Lower leg skin (tissue), 4 donors: ENCODE results near the gene ANO9. TPM values are rescaled to one million over a fixed set of nuclear protein-coding genes. Genes with fewer than 3 reads are reported as not detected.

ENCODE experiments used
- DNase-seq, 2 donors: peaks; one replicate each; pipeline ENCODE4 v3.0.0-alpha.2; 2019; ENCODE audit warnings: low spot score in 2 of 2
- H3K4me3 ChIP-seq: fragments of 200-600 bp; sonication (generic); 2 replicates; pipeline ENCODE4 v1.5.1; 2017; ENCODE audit warnings: mild to moderate bottlenecking, low read depth; ENCODE audit not compliant: poor library complexity, severe bottlenecking
- CTCF ChIP-seq, 3 donors: fragments of 450-650 bp; IDR thresholded peaks; one replicate each; pipeline ENCODE4 v1.5.1; 2016; ENCODE audit warnings: antibody characterized with exemption in 3 of 3, mild to moderate bottlenecking in 3 of 3, moderate library complexity in 2 of 3
- POLR2A ChIP-seq, 2 donors: fragments of 450-650 bp; IDR thresholded peaks; one replicate each; pipeline ENCODE4 v1.6.1; 2016 to 2017; ENCODE audit warnings: antibody characterized with exemption in 2 of 2, mild to moderate bottlenecking in 1 of 2, moderate library complexity in 1 of 2
- WGBS, 2 donors: methylation state at CpG; one replicate each; pipeline ENCODE4 v1.1.5; 2018; 5-methylcytosine and 5-hydroxymethylcytosine counted together
- intact Hi-C: fragments of 100-400 bp; cut with DNase I; formaldehyde crosslinking; loops from one replicate; pipeline ENCODE4 v1.15.0; 2023; ENCODE audit warnings: low total_unique reads
- total RNA-seq, 4 donors: library from RNA; depleted of rRNA; stranded (reverse); fragments of >200 nt; gene quantifications; one replicate each; pipeline ENCODE4 v1.1.0, GENCODE V29; 2016

Gene ANO9
- total RNA-seq, 4 donors from 2014 or later = 55.7 to 116 (median 92.1) TPM

GRCh38 chr11:488992-489391 is 47.2 kb upstream of the ANO9 start:
- DNase-seq = no peak
- intact Hi-C loops = no loop called here
- no peak overlapping the region for H3K4me3 ChIP-seq
- TF ChIP-seq POLR2A (IDR thresholded peaks at IDR 0.05) = no peak
- TF ChIP-seq CTCF (IDR thresholded peaks at IDR 0.05) = no peak
- WGBS, 2 donors = 82 to 93% methylated on average over 18 to 19 of the region's 19 CpGs

GRCh38 chr11:488579-488978 is 46.8 kb upstream of the ANO9 start:
- H3K4me3 ChIP-seq = no peak overlapping the region
- no peak for DNase-seq
- intact Hi-C loops = no loop called here
- WGBS, 2 donors = 90 to 97% methylated on average over 12 to 19 of the region's 19 CpGs
- no peak for TF ChIP-seq CTCF (IDR thresholded peaks at IDR 0.05)
- no peak for TF ChIP-seq POLR2A (IDR thresholded peaks at IDR 0.05)

GRCh38 chr11:488062-488461 is 46.3 kb upstream of the ANO9 start:
- intact Hi-C loops = no loop called here

GRCh38 chr11:487571-488021 is 45.8 kb upstream of the ANO9 start:
- H3K4me3 ChIP-seq = no peak overlapping the region
- TF ChIP-seq POLR2A (IDR thresholded peaks at IDR 0.05) = no peak
- no peak for TF ChIP-seq CTCF (IDR thresholded peaks at IDR 0.05)
- no peak for DNase-seq
- intact Hi-C loops = no loop called here
- WGBS, 2 donors = 75 to 76% methylated on average over 20 to 21 of the region's 22 CpGs

More at GRCh38 chr11:488062-488461, 46.3 kb upstream of the ANO9 start:
- H3K4me3 ChIP-seq = no peak overlapping the region
- no peak for TF ChIP-seq POLR2A (IDR thresholded peaks at IDR 0.05)
- no peak for TF ChIP-seq CTCF (IDR thresholded peaks at IDR 0.05)
- WGBS, 2 donors = 68 to 84% methylated on average over 14 to 25 of the region's 25 CpGs
- DNase-seq = no peak

GRCh38 chr11:486189-486588 is 44.4 kb upstream of the ANO9 start:
- intact Hi-C loops = no loop called here
- DNase-seq = no peak
- no peak overlapping the region for H3K4me3 ChIP-seq
- 83% methylated on average over 20 to 23 of the region's 23 CpGs for WGBS, 2 donors
- TF ChIP-seq POLR2A (IDR thresholded peaks at IDR 0.05) = no peak
- no peak for TF ChIP-seq CTCF (IDR thresholded peaks at IDR 0.05)

- 97 to 98% methylated on average over 38 of the region's 38 CpGs for WGBS, 2 donors
- no peak overlapping the region for H3K4me3 ChIP-seq
- no peak for TF ChIP-seq CTCF (IDR thresholded peaks at IDR 0.05)
- TF ChIP-seq POLR2A (IDR thresholded peaks at IDR 0.05) = no peak
- no peak for DNase-seq
- intact Hi-C loops = no loop called here
Measured at GRCh38 chr11:484616-485015, 42.8 kb upstream of the ANO9 start.
